MM.1S (cell line): Measurements from ENCODE around the gene TSPAN15.

ENCODE experiments used
- DNase-seq: peaks from one replicate; pipeline ENCODE4 v3.0.0-alpha.2; 2015
- H2AFZ ChIP-seq: fragments of 300-600 bp; sonication (generic); 2 replicates; pipeline ENCODE4 v1.6.0; 2016; ENCODE audit warnings: antibody characterized with exemption, low read length
- H3F3A ChIP-seq: fragments of 300-600 bp; sonication (generic); 2 replicates; pipeline ENCODE4 v1.6.1; 2016; ENCODE audit warnings: mild to moderate bottlenecking, antibody characterized with exemption, low read length, moderate library complexity, mixed read lengths; ENCODE audit not compliant: insufficient read depth
- H3K27ac ChIP-seq: fragments of 300-600 bp; sonication (generic); 2 replicates; pipeline ENCODE4 v1.5.1; 2016; ENCODE audit warnings: mild to moderate bottlenecking, low read length
- H3K27me3 ChIP-seq: fragments of 300-600 bp; sonication (generic); replicated peaks from 2 replicates; pipeline ENCODE4 v1.6.0; 2016; ENCODE audit warnings: low read length; ENCODE audit not compliant: insufficient read depth
- H3K36me3 ChIP-seq: fragments of 300-600 bp; sonication (generic); replicated peaks from 2 replicates; pipeline ENCODE4 v1.6.1; 2016; ENCODE audit warnings: mild to moderate bottlenecking, low read length, mixed read lengths; ENCODE audit not compliant: insufficient read depth
- H3K4me1 ChIP-seq: fragments of 300-600 bp; sonication (generic); 2 replicates; pipeline ENCODE4 v1.6.1; 2016; ENCODE audit warnings: low read length, mixed read lengths
- H3K4me2 ChIP-seq: fragments of 300-600 bp; sonication (generic); 2 replicates; pipeline ENCODE4 v1.6.0; 2016; ENCODE audit warnings: low read depth, low read length
- H3K4me3 ChIP-seq: fragments of 300-600 bp; sonication (generic); 2 replicates; pipeline ENCODE4 v1.5.1; 2016; ENCODE audit warnings: low read length, mixed read lengths
- H3K79me2 ChIP-seq: fragments of 300-600 bp; sonication (generic); 2 replicates; pipeline ENCODE4 v1.6.1; 2016; ENCODE audit warnings: mixed run types, low read length, mixed read lengths
- H3K9ac ChIP-seq: fragments of 300-600 bp; sonication (generic); 2 replicates; pipeline ENCODE4 v1.6.1; 2016; ENCODE audit warnings: low read length, mixed read lengths
- H3K9me2 ChIP-seq: fragments of 300-600 bp; sonication (generic); replicated peaks from 2 replicates; pipeline ENCODE4 v1.6.1; 2016; ENCODE audit warnings: mild to moderate bottlenecking, low read length, mixed read lengths; ENCODE audit not compliant: insufficient read depth
- H3K9me3 ChIP-seq: fragments of 300-600 bp; sonication (generic); replicated peaks from 2 replicates; pipeline ENCODE4 v1.6.1; 2016; ENCODE audit warnings: mild to moderate bottlenecking, low read length, mixed read lengths; ENCODE audit not compliant: insufficient read depth
- H4K20me1 ChIP-seq: fragments of 300-600 bp; sonication (generic); 2 replicates; pipeline ENCODE4 v1.6.1; 2016; ENCODE audit warnings: mild to moderate bottlenecking, low read length, moderate library complexity, mixed read lengths; ENCODE audit not compliant: insufficient read depth
- EZH2 ChIP-seq: fragments of 300-600 bp; sonication (generic); optimal IDR thresholded peaks from 2 replicates; pipeline ENCODE3; 2017; ENCODE audit warnings: low read depth, mild to moderate bottlenecking, antibody characterized with exemption, low read length, mixed read lengths
- EZH2phosphoT487 ChIP-seq: fragments of 300-600 bp; sonication (generic); IDR thresholded peaks from 2 replicates; pipeline ENCODE4 v1.6.1; 2018; ENCODE audit warnings: antibody characterized with exemption, low read length
- TF ChIP-seq, protein P1 (sequence below): fragments of 300-600 bp; sonication (generic); IDR thresholded peaks from 2 replicates; pipeline ENCODE4 v1.5.1; 2016; ENCODE audit warnings: antibody characterized with exemption, low read length, mixed read lengths

TSPAN15 gene

DNA sequence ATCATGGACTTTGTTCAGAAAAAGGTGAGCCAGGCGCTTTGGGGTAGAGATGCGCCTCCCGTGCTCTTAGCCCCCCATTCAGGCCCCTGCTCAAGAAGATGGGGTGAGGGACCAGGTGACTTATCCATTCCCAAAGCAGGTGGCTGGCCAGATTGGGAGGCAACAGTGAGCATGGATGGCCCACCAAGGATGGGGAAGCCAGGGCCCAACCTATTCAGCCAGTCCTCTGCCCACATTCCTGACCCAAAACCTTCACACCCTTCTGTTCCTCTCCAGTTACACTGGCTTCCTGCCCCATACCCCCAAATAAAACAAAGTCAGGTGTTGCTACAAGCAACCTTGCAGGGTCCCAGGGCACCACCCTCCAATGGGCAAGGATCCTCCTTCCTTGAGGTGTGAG, 44.4 kb downstream of the TSPAN15 start:
- Histone ChIP-seq H3K9ac (no peak overlapping the region), H3K4me2 (no peak overlapping the region), H2AFZ (no peak overlapping the region), H3K4me3 (no peak overlapping the region), H3K27ac (no peak overlapping the region), H3K27me3 (peaks cover 8% of the 10 kb centered on the region), H4K20me1 (no peaks in the 10 kb centered on the region), H3K4me1 (no peaks in the 10 kb centered on the region), H3K9me3 (no peaks in the 10 kb centered on the region), H3K79me2 (no peaks in the 10 kb centered on the region), H3K36me3 (no peaks in the 10 kb centered on the region), H3F3A (no peaks in the 10 kb centered on the region), H3K9me2 (no peaks in the 10 kb centered on the region)
- DNase-seq: no peak
- TF ChIP-seq EZH2 (no peak), EZH2phosphoT487 (no peak)
- TF ChIP-seq, protein P1, sequence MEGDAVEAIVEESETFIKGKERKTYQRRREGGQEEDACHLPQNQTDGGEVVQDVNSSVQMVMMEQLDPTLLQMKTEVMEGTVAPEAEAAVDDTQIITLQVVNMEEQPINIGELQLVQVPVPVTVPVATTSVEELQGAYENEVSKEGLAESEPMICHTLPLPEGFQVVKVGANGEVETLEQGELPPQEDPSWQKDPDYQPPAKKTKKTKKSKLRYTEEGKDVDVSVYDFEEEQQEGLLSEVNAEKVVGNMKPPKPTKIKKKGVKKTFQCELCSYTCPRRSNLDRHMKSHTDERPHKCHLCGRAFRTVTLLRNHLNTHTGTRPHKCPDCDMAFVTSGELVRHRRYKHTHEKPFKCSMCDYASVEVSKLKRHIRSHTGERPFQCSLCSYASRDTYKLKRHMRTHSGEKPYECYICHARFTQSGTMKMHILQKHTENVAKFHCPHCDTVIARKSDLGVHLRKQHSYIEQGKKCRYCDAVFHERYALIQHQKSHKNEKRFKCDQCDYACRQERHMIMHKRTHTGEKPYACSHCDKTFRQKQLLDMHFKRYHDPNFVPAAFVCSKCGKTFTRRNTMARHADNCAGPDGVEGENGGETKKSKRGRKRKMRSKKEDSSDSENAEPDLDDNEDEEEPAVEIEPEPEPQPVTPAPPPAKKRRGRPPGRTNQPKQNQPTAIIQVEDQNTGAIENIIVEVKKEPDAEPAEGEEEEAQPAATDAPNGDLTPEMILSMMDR: no peak

DNA sequence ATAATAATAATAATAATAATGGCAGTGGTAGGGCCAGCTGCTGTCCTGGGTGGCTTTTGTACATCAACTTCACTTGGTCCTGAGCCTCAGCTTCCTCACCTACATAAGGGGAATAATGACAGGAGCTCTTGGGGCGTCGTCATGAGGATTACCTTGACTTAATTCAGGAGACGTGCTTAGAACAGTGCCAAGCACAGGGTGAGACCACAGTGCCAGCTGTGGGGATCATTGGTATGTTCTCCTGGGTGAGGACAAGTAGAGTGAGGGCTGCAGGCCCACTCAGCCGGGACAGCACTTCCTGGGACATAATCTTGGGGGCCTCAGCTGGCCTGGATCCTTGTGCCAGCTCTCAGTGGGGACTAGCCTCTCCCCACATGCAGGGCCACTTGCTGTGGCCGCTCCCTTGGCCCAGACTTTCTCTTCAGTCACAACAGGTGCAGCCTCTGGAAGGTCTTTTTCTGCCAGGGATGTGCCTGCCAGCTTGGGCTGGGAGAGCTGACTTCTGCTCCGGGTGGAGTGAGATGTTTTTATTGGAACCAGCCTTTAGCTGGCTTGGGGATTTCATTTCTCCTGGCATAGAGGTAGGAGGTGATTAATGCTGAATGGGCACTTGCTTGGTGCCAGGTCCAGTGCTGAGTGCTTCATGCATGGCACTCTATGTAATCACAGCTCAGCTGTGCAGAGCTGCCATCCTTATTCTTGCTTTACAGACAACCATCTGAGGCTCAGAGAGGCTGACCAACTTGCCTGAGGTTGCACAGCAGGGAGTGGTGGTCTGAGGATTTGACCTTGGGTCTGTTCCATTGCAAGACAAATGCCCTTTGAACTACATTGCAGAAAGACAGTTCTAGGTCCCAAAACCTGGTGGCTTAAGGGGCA, 45.3 kb downstream of the TSPAN15 start:
- TF ChIP-seq EZH2 (no peak), EZH2phosphoT487 (no peak)
- TF ChIP-seq, protein P1: no peak
- Histone ChIP-seq H3K36me3 (no peaks in the 10 kb centered on the region), H3K4me1 (no peaks in the 10 kb centered on the region), H3K9me2 (no peaks in the 10 kb centered on the region), H3F3A (no peaks in the 10 kb centered on the region), H2AFZ (no peak overlapping the region), H3K4me2 (no peak overlapping the region), H3K9me3 (no peaks in the 10 kb centered on the region), H3K27me3 (peaks cover 8% of the 10 kb centered on the region), H3K4me3 (no peak overlapping the region), H3K9ac (no peak overlapping the region), H3K79me2 (no peaks in the 10 kb centered on the region), H4K20me1 (no peaks in the 10 kb centered on the region), H3K27ac (no peak overlapping the region)
- no peak for DNase-seq

DNA sequence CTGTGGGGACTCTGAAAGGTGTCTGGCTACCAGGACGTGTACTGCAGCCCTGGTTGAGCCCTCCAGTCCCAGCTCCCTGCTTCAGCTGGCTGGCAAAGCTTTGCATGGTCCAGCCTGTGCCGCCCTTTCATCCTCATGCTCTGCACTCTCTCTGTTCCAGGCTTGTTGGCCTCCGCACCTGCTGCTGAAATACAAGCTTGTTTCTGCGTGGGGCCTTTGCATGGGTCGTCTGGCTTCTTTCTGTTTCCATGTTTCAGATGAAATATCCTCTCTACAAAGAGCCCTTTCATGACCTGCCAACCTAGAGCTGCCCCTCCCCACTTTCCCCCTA, 45.9 kb downstream of the TSPAN15 start:
- no peak for TF ChIP-seq EZH2phosphoT487
- TF ChIP-seq, protein P1: no peak
- no peak for TF ChIP-seq EZH2
- Histone ChIP-seq H3K4me1 (no peaks in the 10 kb centered on the region), H3K9me3 (no peaks in the 10 kb centered on the region), H3F3A (no peaks in the 10 kb centered on the region), H3K4me2 (no peak overlapping the region), H3K4me3 (no peak overlapping the region), H3K9me2 (no peaks in the 10 kb centered on the region), H3K27me3 (peaks cover 8% of the 10 kb centered on the region; the same call in 1 of the 2 replicates), H3K9ac (no peak overlapping the region), H2AFZ (no peak overlapping the region), H3K27ac (no peak overlapping the region), H4K20me1 (no peaks in the 10 kb centered on the region), H3K79me2 (no peaks in the 10 kb centered on the region), H3K36me3 (no peaks in the 10 kb centered on the region)
- no peak for DNase-seq
